ENCODE measurements around the gene RAB44. TPM values are rescaled to one million over a fixed set of nuclear protein-coding genes. Genes with fewer than 3 reads are reported as not detected.
"Not testable (repeated sequence)": the region's sequence is repeated elsewhere in the genome, so short reads cannot be mapped to it uniquely, and the experiment has no call there.

Gene RAB44
- total RNA-seq, 2 donors from 2014 or later, result 0.08 to 0.30 TPM

- Histone ChIP-seq H3K4me3 (no peak overlapping the region), H3K9me3 (no peaks in the 10 kb centered on the region), H3K36me3 (no peaks in the 10 kb centered on the region), H3K27ac (no peak overlapping the region), H3K4me1 (no peaks in the 10 kb centered on the region), H3K27me3 (no peaks in the 10 kb centered on the region), H3K9ac (ENCODE audit: low read depth in 2 of 2, low read length in 2 of 2) (no peak overlapping the region)
- DNase-seq, result no peak
- TF ChIP-seq CTCF (IDR thresholded peaks at IDR 0.05), result no peak
- intact Hi-C loops (cut with DNase I), result loop anchor here (10.0 kb wide), 1 partner anchor 107 kb away; no protein-coding TSS in a partner anchor
Measured at GRCh38 chr6:36721369-36722140, 23.9 kb downstream of the RAB44 start.

- Histone ChIP-seq H3K9me3 (no peaks in the 10 kb centered on the region), H3K27me3 (no peaks in the 10 kb centered on the region), H3K27ac (no peak overlapping the region), H3K36me3 (no peaks in the 10 kb centered on the region), H3K4me3 (no peak overlapping the region), H3K9ac (ENCODE audit: low read depth in 2 of 2, low read length in 2 of 2) (no peak overlapping the region), H3K4me1 (no peaks in the 10 kb centered on the region)
- no peak for TF ChIP-seq CTCF (IDR thresholded peaks at IDR 0.05)
- intact Hi-C loops (cut with DNase I), result loop anchor here (10.0 kb wide), 1 partner anchor 108 kb away; no protein-coding TSS in a partner anchor
- no peak for DNase-seq
Measured at GRCh38 chr6:36722365-36722764, 24.7 kb downstream of the RAB44 start.

- DNase-seq, result no peak
- Histone ChIP-seq H3K4me1 (no peaks in the 10 kb centered on the region), H3K27me3 (no peaks in the 10 kb centered on the region), H3K9ac (ENCODE audit: low read depth in 2 of 2, low read length in 2 of 2) (no peak overlapping the region), H3K4me3 (no peak overlapping the region), H3K36me3 (no peaks in the 10 kb centered on the region), H3K27ac (no peak overlapping the region), H3K9me3 (no peaks in the 10 kb centered on the region)
- intact Hi-C loops (cut with DNase I), result loop anchor here (10.0 kb wide), 1 partner anchor 108 kb away; no protein-coding TSS in a partner anchor
- no peak for TF ChIP-seq CTCF (IDR thresholded peaks at IDR 0.05)
Measured at GRCh38 chr6:36722879-36723278, 25.3 kb downstream of the RAB44 start.

DNA sequence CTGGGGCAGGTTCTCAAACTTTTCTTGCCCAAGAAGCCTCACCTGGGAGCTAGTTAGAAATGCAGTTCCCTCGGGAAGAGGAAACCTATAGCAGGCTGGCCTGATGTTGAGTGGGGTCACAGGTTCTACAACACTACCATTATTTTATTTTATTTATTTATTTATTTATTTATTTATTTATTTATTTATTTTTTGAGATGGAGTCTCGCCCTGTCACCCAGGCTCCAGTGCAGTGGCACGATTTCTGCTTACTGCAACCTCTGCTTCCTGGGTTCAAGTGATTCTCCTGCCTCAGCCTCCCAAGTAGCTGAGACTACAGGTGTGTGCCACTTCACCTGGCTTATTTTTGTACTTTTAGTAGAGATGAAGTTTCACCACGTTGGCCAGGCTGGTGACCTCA lies 26.4 kb downstream of the RAB44 start:
- H3K4me3 ChIP-seq; H3K27ac ChIP-seq; H3K9me3 ChIP-seq; H3K9ac ChIP-seq (ENCODE audit: low read depth in 2 of 2, low read length in 2 of 2); DNase-seq; H3K4me1 ChIP-seq; H3K36me3 ChIP-seq; H3K27me3 ChIP-seq: not testable (repeated sequence)
- intact Hi-C loops (cut with DNase I), result loop anchor here (10.0 kb wide), 1 partner anchor 109 kb away; no protein-coding TSS in a partner anchor

DNA sequence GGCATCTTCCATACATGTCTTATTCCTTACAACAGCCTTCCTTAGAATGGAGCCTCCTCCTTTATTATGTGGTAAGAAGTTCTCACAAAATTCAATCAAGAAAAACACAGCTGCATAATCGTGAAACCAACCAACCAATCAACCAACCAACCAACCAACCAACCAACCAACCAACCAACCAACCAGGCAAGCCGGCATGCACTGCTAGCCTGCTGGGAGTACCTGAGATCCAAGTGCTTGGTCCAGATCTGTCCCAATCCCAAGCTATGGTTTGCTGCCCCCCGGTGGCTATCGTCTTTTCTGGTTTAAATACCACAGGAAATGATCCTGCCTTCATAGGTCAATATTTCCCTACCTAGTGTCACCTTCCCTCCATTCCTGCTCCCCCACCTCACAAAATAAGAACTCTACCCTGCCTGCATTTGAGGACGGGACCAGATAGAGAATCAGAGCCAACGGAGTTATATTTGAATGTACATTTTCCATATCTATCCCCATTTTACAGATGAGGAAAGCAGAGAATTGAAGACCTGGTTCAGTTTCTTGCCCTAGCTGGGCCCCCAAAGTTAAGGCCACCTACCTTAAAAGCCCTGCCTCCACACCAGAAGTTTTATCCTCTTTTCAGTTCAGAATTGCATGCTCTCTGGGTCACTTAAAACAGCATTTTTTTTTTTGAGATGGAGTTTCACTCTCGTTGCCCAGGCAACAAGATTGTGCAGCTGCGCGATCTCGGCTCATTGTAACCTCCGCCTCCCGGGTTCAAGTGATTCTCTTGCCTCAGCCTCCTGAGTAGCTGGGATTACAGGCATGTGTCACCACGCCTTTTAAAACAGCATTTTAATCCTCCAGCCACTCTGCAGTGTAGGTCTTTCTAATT lies 27.1 kb downstream of the RAB44 start:
- H3K27ac ChIP-seq, result no peak overlapping the region
- peak; percentile 92 for DNase-seq
- H3K9me3 ChIP-seq, result no peaks in the 10 kb centered on the region
- no peaks in the 10 kb centered on the region for H3K27me3 ChIP-seq
- H3K36me3 ChIP-seq, result no peaks in the 10 kb centered on the region
- H3K4me3 ChIP-seq, result no peak overlapping the region
- H3K9ac ChIP-seq (ENCODE audit: low read depth in 2 of 2, low read length in 2 of 2), result no peak overlapping the region
- H3K4me1 ChIP-seq, result no peaks in the 10 kb centered on the region
- peak; percentile 34 for TF ChIP-seq CTCF (IDR thresholded peaks at IDR 0.05)
- intact Hi-C loops (cut with DNase I), result loop anchor here (10.0 kb wide), 1 partner anchor 110 kb away; no protein-coding TSS in a partner anchor

All from colonic mucosa (tissue), 4 donors.